Central memory CD8-positive, alpha-beta T cell (primary cell): ENCODE measurements around the gene OBI1.

Experiments used
- ATAC-seq: fragments of 150-1000 bp; cut with Tn5 transposase; replicated peaks from 2 replicates; pipeline ENCODE4 v1.10.0; 2022; ENCODE audit warnings: mild to moderate bottlenecking, moderate FRiP score, moderate number of reproducible peaks; ENCODE audit not compliant: poor library complexity, severe bottlenecking; ENCODE audit errors: extremely low read depth
- DNase-seq, 2 donors: peaks; one replicate each; pipeline ENCODE4 v3.0.0; 2021; ENCODE audit warnings: low spot score in 2 of 2
- H3K27ac Mint-ChIP-seq: one replicate; pipeline ENCODE4 v1.8.0; 2022; ENCODE audit warnings: low read depth, mild to moderate bottlenecking, moderate library complexity, mixed read lengths
- H3K27me3 Mint-ChIP-seq: one replicate; pipeline ENCODE4 v1.8.0; 2022; ENCODE audit warnings: mixed read lengths
- H3K36me3 Mint-ChIP-seq: one replicate; pipeline ENCODE4 v1.8.0; 2022; ENCODE audit warnings: mild to moderate bottlenecking, moderate library complexity, mixed read lengths; ENCODE audit not compliant: insufficient read depth
- H3K4me1 Mint-ChIP-seq: one replicate; pipeline ENCODE4 v1.8.0; 2022; ENCODE audit warnings: mixed read lengths
- H3K4me3 Mint-ChIP-seq: one replicate; pipeline ENCODE4 v1.8.0; 2022; ENCODE audit warnings: mild to moderate bottlenecking, moderate library complexity, mixed read lengths
- H3K9me3 Mint-ChIP-seq: one replicate; pipeline ENCODE4 v1.8.0; 2022; ENCODE audit warnings: mixed read lengths

Gene OBI1

DNA sequence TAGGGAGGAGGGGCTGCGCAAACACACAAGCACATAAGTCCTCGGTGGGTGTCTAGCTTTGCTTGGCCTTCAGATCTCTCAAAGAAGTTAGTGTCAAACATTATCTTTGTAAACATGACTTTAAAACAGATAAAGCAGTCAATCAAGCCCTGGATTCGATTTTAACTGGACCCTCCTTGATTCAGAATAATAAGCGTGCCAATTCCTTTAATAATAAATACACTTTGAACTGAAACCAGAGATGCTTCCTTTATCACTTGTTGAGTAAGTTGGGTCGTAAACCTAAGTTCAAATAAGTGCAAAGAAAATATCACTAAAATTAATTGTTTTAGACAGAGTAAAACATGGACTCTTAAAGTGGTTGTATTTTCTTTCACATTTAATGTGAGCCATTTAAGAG is 86.5 kb downstream of the OBI1 start:
- Mint-ChIP-seq H3K36me3 (no peaks in the 10 kb centered on the region), H3K27ac (no peak overlapping the region), H3K27me3 (peaks cover 13% of the 10 kb centered on the region), H3K4me1 (no peaks in the 10 kb centered on the region), H3K4me3 (no peak overlapping the region), H3K9me3 (no peaks in the 10 kb centered on the region)
- DNase-seq (no peak), ATAC-seq (no peak)

DNA sequence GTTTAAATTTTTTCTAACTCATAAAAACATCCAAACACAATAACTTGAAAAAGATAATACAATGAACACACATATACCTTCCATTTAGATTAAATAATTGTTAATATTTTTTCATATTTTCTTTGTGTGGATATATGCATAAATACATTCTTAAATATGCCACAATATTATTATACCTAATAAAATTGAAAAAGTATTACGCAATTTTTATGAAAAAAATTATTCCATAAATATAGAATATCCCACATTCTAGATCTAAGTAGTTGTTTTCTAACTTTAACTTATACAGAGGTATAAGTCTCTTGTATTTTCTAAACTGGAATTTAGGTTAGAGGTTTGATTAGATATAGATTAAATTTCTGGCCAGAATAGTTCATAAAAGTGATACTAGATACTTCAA is 89.9 kb downstream of the OBI1 start:
- peaks cover 13% of the 10 kb centered on the region for H3K27me3 Mint-ChIP-seq
- no peaks in the 10 kb centered on the region for H3K9me3 Mint-ChIP-seq
- DNase-seq (no peak), ATAC-seq (no peak)
- H3K4me3 Mint-ChIP-seq: no peak overlapping the region
- H3K4me1 Mint-ChIP-seq: no peaks in the 10 kb centered on the region
- H3K36me3 Mint-ChIP-seq: no peaks in the 10 kb centered on the region
- H3K27ac Mint-ChIP-seq: no peak overlapping the region

DNA sequence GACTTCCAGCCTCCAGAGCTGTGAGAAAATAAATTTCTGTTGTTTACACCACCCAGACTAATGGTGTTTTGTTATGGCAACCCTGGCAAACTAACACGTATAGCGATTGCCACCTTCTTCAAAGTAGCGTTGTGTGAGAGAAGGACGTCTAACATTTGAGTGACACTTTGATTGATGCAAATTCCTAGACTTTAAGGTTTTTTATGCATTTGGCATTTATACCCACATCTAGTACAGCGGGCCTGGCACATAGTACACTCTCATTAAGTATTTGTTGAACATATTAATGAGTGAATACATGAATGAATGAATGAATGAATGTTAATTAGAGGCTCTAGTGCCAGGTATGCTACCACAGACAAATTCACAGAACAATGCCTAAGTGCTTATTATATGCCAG is 92.3 kb downstream of the OBI1 start:
- DNase-seq (no peak), ATAC-seq (no peak)
- Mint-ChIP-seq H3K4me3 (no peak overlapping the region), H3K36me3 (no peaks in the 10 kb centered on the region), H3K9me3 (no peaks in the 10 kb centered on the region), H3K27me3 (peaks cover 25% of the 10 kb centered on the region), H3K27ac (no peak overlapping the region), H3K4me1 (no peaks in the 10 kb centered on the region)
